HCT116 (cell line): ENCODE measurements around the gene PRKACA. TPM values are rescaled to one million over a fixed set of nuclear protein-coding genes. Genes with fewer than 3 reads are reported as not detected.
A peak's percentile ranks its signal among the peaks of the same experiment; 100 is the strongest.

Experiments used
- ATAC-seq: fragments of 200-7000 bp; cut with Tn5 transposase; 2 replicates; pipeline ENCODE4 v1.9.1; 2020; ENCODE audit warnings: mild to moderate bottlenecking, moderate library complexity
- BruUV-seq: library from RNA; stranded (reverse); fragments of 400-500 nt; replicated peaks from 2 replicates; lab custom pipeline; 2021; lab: Mats Ljungman, UMichigan
- CTCF ChIA-PET: fragments of 300-600 bp; sonication (Branson Sonifier 250); formaldehyde crosslinking; loops from one replicate; lab custom pipeline; 2021; ENCODE audit warnings: antibody characterized with exemption; lab: Charles Lee
- POLR2A ChIA-PET: fragments of 300-600, 350-600 bp; sonication (Branson Sonifier 250); formaldehyde crosslinking; loops from one replicate; lab custom pipeline; 2021; ENCODE audit warnings: antibody characterized with exemption; lab: Charles Lee
- RAD21 ChIA-PET, 2 experiments: fragments of 300-600 bp; sonication (Branson Sonifier 250); formaldehyde crosslinking; loops; one replicate each; lab custom pipeline; 2023; ENCODE audit warnings: low total read pairs in 2 of 2; ENCODE audit not compliant: uncharacterized antibody in 2 of 2, unreplicated experiment in 2 of 2, low non-redundant PET in 1 of 2; lab: Charles Lee
- DNase-seq: peaks from one replicate; pipeline ENCODE4 v3.0.0-alpha.2; 2010; ENCODE audit warnings: low read depth, low spot score
- H2AFZ ChIP-seq: fragments of 200-600 bp; shearing (Covaris generic), sonication (generic); 2 replicates; pipeline ENCODE4 v1.6.1; 2017; ENCODE audit warnings: low read depth, mixed run types, mixed read lengths, antibody characterized with exemption, low read length; ENCODE audit not compliant: poor library complexity, severe bottlenecking
- H3K27ac ChIP-seq: 2 replicates; pipeline ENCODE4 v1.5.1; 2012; ENCODE audit warnings: low read depth, low read length
- H3K27me3 ChIP-seq: fragments of 200-600 bp; sonication (generic); 2 replicates; pipeline ENCODE4 v1.6.1; 2016; ENCODE audit warnings: mixed run types, low read length, mixed read lengths; ENCODE audit not compliant: insufficient read depth
- H3K36me3 ChIP-seq, 2 experiments: fragments of 200-500 bp in 1 of 2; fragments of 200-600 bp in 1 of 2; sonication (Bioruptor generic) in 1 of 2; sonication (generic) in 1 of 2; 2 replicates each; pipeline versions ENCODE4 v1.5.1 to v1.6.1; 2014 to 2016; ENCODE audit warnings: low read length in 2 of 2, inconsistent platforms in 1 of 2, mixed read lengths in 1 of 2, mixed run types in 1 of 2; ENCODE audit not compliant: insufficient read depth in 2 of 2, control insufficient read depth in 1 of 2
- H3K4me1 ChIP-seq, 2 experiments: fragments of 200-600 bp in 1 of 2; sonication (generic) in 1 of 2; 2 replicates each; pipeline versions ENCODE4 v1.5.1 to v1.6.1; 2012 to 2017; ENCODE audit warnings: low read length in 2 of 2, inconsistent platforms in 1 of 2, mild to moderate bottlenecking in 1 of 2, mixed read lengths in 1 of 2, mixed run types in 1 of 2, moderate library complexity in 1 of 2; ENCODE audit not compliant: insufficient read depth in 2 of 2, control insufficient read depth in 1 of 2
- H3K4me2 ChIP-seq: fragments of 200-600 bp; sonication (generic); 2 replicates; pipeline ENCODE4 v1.6.1; 2017; ENCODE audit warnings: mixed run types, low read length, mixed read lengths
- H3K4me3 ChIP-seq, 2 experiments: fragments of 200-600 bp in 1 of 2; sonication (generic) in 1 of 2; replicated peaks in 1 of 2; 2 replicates each; pipeline ENCODE4 v1.5.1; 2011 to 2016; ENCODE audit warnings: low read length in 2 of 2, control low read depth in 1 of 2, low read depth in 1 of 2, mild to moderate bottlenecking in 1 of 2, mixed read lengths in 1 of 2, mixed run types in 1 of 2
- H3K79me2 ChIP-seq: fragments of 200-600 bp; sonication (generic); 2 replicates; pipeline ENCODE4 v1.6.1; 2017; ENCODE audit warnings: mild to moderate bottlenecking, mixed run types, low read length, moderate library complexity, mixed read lengths; ENCODE audit not compliant: insufficient read depth
- H3K9ac ChIP-seq: fragments of 200-600 bp; sonication (generic); 2 replicates; pipeline ENCODE4 v1.6.1; 2016; ENCODE audit warnings: low read length, mixed read lengths
- H3K9me2 ChIP-seq: fragments of 200-600 bp; sonication (generic), shearing (Covaris generic); 2 replicates; pipeline ENCODE4 v1.6.1; 2017; ENCODE audit warnings: mixed run types, mild to moderate bottlenecking, moderate library complexity; ENCODE audit not compliant: insufficient read depth
- H3K9me3 ChIP-seq, 2 experiments: fragments of 200-500 bp in 1 of 2; fragments of 200-600 bp in 1 of 2; sonication (Bioruptor generic) in 1 of 2; sonication (generic) in 1 of 2; 2 replicates each; pipeline ENCODE4 v1.6.1; 2014 to 2017; ENCODE audit warnings: low read length in 2 of 2, mixed read lengths in 2 of 2, inconsistent platforms in 1 of 2, low read depth in 1 of 2, mild to moderate bottlenecking in 1 of 2, mixed run types in 1 of 2, moderate library complexity in 1 of 2; ENCODE audit not compliant: control insufficient read depth in 1 of 2, insufficient read depth in 1 of 2
- H4K20me1 ChIP-seq: fragments of 200-600 bp; sonication (generic), shearing (Covaris generic); 2 replicates; pipeline ENCODE4 v1.6.1; 2017; ENCODE audit warnings: mixed run types, mild to moderate bottlenecking, moderate library complexity; ENCODE audit not compliant: insufficient read depth
- CBX3 ChIP-seq: IDR thresholded peaks from 2 replicates; pipeline ENCODE4 v1.6.1; 2012; ENCODE audit warnings: low read depth
- EGR1 ChIP-seq: IDR thresholded peaks from 2 replicates; pipeline ENCODE4 v1.6.1; 2012; ENCODE audit warnings: low read depth
- EZH2 ChIP-seq: fragments of 200-600 bp; sonication (generic); IDR thresholded peaks from 2 replicates; pipeline ENCODE4 v1.6.1; 2017; ENCODE audit warnings: antibody characterized with exemption, mixed run types
- EZH2phosphoT487 ChIP-seq: fragments of 200-600 bp; IDR thresholded peaks from 2 replicates; pipeline ENCODE4 v1.6.1; 2018; ENCODE audit warnings: antibody characterized with exemption, borderline replicate concordance
- JUND ChIP-seq: IDR thresholded peaks from 2 replicates; pipeline ENCODE4 v1.6.1; 2012
- POLR2A ChIP-seq: IDR thresholded peaks from 2 replicates; pipeline ENCODE4 v1.7.0; 2011; ENCODE audit warnings: borderline replicate concordance; ENCODE audit not compliant: insufficient read depth, insufficient read length; ENCODE audit errors: extremely low read depth
- POLR2AphosphoS5 ChIP-seq: IDR thresholded peaks from 2 replicates; pipeline ENCODE4 v1.6.1; 2011; ENCODE audit warnings: mild to moderate bottlenecking, low read depth, low read length, moderate library complexity
- SIN3A ChIP-seq: IDR thresholded peaks from 2 replicates; pipeline ENCODE4 v1.6.1; 2012; ENCODE audit warnings: low read depth
- SP1 ChIP-seq: IDR thresholded peaks from 2 replicates; pipeline ENCODE4 v1.6.1; 2012; ENCODE audit warnings: low read depth
- SRF ChIP-seq: IDR thresholded peaks from 2 replicates; pipeline ENCODE4 v1.6.1; 2012; ENCODE audit warnings: low read depth
- YY1 ChIP-seq: IDR thresholded peaks from 2 replicates; pipeline ENCODE4 v1.6.1; 2011; ENCODE audit warnings: low read length, low read depth, moderate library complexity, mild to moderate bottlenecking; ENCODE audit not compliant: insufficient replicate concordance; ENCODE audit errors: extremely low read depth
- ZFX ChIP-seq: fragments of 450-650 bp; IDR thresholded peaks from 2 replicates; pipeline ENCODE4 v1.6.1; 2017
- ZNF274 ChIP-seq: fragments of 200-500 bp; sonication (Bioruptor generic); IDR thresholded peaks from 2 replicates; pipeline ENCODE4 v1.6.1; 2014; ENCODE audit warnings: mild to moderate bottlenecking, low read depth, low read length, inconsistent platforms
- intact Hi-C: fragments of 100-400 bp; cut with micrococcal nuclease; formaldehyde crosslinking; loops from 2 replicates; pipeline ENCODE4 v1.10.0; 2022
- total RNA-seq: library from RNA; stranded (reverse); gene quantifications from one replicate; pipeline ENCODE4 v1.2.1, GENCODE V29; 2021; ENCODE audit not compliant: unreplicated experiment
- TF ChIP-seq, protein P1 (sequence below): IDR thresholded peaks from 2 replicates; pipeline ENCODE4 v1.6.1; 2012
- TF ChIP-seq, protein P2 (sequence below): IDR thresholded peaks from 2 replicates; pipeline ENCODE4 v1.6.1; 2012; ENCODE audit warnings: low read depth
- TF ChIP-seq, protein P3 (sequence below): IDR thresholded peaks from 2 replicates; pipeline ENCODE4 v1.6.1; 2011; ENCODE audit warnings: mild to moderate bottlenecking, low read length, moderate library complexity; ENCODE audit not compliant: insufficient replicate concordance; ENCODE audit errors: extremely low read depth

The PRKACA gene
- total RNA-seq, 1 experiment from 2014 or later: 95.7 TPM

DNA sequence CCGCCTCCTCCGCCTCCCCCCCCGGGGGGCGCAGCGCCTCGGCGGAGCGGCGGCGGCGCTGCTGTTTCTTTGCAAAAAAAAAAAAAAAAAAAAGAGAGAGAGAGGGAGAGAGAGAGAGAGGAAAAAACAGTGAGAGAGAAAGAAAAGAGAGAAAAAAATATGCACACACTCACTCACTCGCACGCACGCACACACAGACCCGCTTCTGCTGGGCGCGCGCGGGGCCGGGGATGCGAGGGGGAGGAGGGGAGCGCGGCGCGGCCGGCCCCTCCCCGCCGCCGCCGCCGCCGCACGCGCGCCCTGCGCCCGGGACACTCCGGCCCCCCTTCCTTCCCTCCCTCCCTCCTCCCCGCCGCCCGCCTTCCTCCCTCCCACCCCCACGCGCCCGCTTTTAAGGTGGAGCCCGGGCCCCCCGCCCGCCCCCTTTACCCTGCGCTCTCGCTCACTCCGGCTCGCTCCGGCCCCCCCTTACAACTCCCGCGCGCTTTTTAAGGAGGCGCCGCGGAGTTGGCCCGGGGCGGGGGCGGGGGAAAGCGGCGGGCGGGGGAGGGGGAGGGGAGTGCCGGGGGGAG is 27.0 kb downstream of the PRKACA start, which contains the start of gene SAMD1:
Gene SAMD1, minus strand, starts transcription at position 243 of the 572 bp plus-strand sequence.
- BruUV-seq: no TSS peak
- peaks cover 3 to 7% of the 10 kb centered on the region in 2 experiments; a peak in 1 of 4 replicates for H3K9me3 ChIP-seq
- ATAC-seq (peak; percentile 61), DNase-seq (peak; percentile 76)
- peak within 1 kb of the TSS; percentile 91 for H3K4me2 ChIP-seq
- no peaks in the 10 kb centered on the region for H3K27me3 ChIP-seq
- ChIA-PET POLR2A (interaction anchor here (0.6 to 1.8 kb wide), 2 partner anchors 10 to 19 kb away, joined by 3 to 4 read pairs; no protein-coding TSS in a partner anchor), RAD21 (no interaction called here), CTCF (interaction anchor here (1.4 kb wide), 1 partner anchor 19 kb away, joined by 3 read pairs; the partner anchor contains the start of gene MISP3)
- no peaks in the 10 kb centered on the region for H3K9me2 ChIP-seq
- peak within 1 kb of the TSS; percentile 83 for H3K27ac ChIP-seq
- no peaks in the 10 kb centered on the region for H4K20me1 ChIP-seq
- intact Hi-C loops: no loop called here
- H3K9ac ChIP-seq: peak within 1 kb of the TSS; percentile 73
- peaks cover 12 to 19% of the 10 kb centered on the region in 2 experiments for H3K4me1 ChIP-seq
- H2AFZ ChIP-seq: no peak within 1 kb of the TSS
- TF ChIP-seq POLR2AphosphoS5 (no peak), SP1 (no peak), SIN3A (no peak), YY1 (no peak), EZH2 (no peak), ZFX (no peak), CBX3 (no peak), JUND (no peak), SRF (no peak), EZH2phosphoT487 (no peak), POLR2A (no peak), EGR1 (no peak), ZNF274 (no peak)
- TF ChIP-seq, protein P1, sequence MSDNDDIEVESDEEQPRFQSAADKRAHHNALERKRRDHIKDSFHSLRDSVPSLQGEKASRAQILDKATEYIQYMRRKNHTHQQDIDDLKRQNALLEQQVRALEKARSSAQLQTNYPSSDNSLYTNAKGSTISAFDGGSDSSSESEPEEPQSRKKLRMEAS: no peak
- TF ChIP-seq, protein P2, sequence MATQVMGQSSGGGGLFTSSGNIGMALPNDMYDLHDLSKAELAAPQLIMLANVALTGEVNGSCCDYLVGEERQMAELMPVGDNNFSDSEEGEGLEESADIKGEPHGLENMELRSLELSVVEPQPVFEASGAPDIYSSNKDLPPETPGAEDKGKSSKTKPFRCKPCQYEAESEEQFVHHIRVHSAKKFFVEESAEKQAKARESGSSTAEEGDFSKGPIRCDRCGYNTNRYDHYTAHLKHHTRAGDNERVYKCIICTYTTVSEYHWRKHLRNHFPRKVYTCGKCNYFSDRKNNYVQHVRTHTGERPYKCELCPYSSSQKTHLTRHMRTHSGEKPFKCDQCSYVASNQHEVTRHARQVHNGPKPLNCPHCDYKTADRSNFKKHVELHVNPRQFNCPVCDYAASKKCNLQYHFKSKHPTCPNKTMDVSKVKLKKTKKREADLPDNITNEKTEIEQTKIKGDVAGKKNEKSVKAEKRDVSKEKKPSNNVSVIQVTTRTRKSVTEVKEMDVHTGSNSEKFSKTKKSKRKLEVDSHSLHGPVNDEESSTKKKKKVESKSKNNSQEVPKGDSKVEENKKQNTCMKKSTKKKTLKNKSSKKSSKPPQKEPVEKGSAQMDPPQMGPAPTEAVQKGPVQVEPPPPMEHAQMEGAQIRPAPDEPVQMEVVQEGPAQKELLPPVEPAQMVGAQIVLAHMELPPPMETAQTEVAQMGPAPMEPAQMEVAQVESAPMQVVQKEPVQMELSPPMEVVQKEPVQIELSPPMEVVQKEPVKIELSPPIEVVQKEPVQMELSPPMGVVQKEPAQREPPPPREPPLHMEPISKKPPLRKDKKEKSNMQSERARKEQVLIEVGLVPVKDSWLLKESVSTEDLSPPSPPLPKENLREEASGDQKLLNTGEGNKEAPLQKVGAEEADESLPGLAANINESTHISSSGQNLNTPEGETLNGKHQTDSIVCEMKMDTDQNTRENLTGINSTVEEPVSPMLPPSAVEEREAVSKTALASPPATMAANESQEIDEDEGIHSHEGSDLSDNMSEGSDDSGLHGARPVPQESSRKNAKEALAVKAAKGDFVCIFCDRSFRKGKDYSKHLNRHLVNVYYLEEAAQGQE: no peak
- TF ChIP-seq, protein P3, sequence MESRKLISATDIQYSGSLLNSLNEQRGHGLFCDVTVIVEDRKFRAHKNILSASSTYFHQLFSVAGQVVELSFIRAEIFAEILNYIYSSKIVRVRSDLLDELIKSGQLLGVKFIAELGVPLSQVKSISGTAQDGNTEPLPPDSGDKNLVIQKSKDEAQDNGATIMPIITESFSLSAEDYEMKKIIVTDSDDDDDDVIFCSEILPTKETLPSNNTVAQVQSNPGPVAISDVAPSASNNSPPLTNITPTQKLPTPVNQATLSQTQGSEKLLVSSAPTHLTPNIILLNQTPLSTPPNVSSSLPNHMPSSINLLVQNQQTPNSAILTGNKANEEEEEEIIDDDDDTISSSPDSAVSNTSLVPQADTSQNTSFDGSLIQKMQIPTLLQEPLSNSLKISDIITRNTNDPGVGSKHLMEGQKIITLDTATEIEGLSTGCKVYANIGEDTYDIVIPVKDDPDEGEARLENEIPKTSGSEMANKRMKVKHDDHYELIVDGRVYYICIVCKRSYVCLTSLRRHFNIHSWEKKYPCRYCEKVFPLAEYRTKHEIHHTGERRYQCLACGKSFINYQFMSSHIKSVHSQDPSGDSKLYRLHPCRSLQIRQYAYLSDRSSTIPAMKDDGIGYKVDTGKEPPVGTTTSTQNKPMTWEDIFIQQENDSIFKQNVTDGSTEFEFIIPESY: no peak
- TF ChIP-seq, all 23 proteins: peak for 0
- H3K36me3 ChIP-seq: peaks cover 0 to 3% of the 10 kb centered on the region in 2 experiments; a peak in 1 of 4 replicates
- peak within 1 kb of the TSS; percentile 45 to 66 for H3K4me3 ChIP-seq
- H3K79me2 ChIP-seq: no peaks in the 10 kb centered on the region
